CMK (cell line): Measurements from ENCODE around the gene CFAP52.
A peak's percentile ranks its signal among the peaks of the same experiment; 100 is the strongest.
"Not testable (repeated sequence)": the region's sequence is repeated elsewhere in the genome, so short reads cannot be mapped to it uniquely, and the experiment has no call there.

Experiments
- DNase-seq: peaks from one replicate; pipeline ENCODE4 v3.0.0-alpha.2; 2010; ENCODE audit warnings: low read depth

CFAP52 gene

DNA sequence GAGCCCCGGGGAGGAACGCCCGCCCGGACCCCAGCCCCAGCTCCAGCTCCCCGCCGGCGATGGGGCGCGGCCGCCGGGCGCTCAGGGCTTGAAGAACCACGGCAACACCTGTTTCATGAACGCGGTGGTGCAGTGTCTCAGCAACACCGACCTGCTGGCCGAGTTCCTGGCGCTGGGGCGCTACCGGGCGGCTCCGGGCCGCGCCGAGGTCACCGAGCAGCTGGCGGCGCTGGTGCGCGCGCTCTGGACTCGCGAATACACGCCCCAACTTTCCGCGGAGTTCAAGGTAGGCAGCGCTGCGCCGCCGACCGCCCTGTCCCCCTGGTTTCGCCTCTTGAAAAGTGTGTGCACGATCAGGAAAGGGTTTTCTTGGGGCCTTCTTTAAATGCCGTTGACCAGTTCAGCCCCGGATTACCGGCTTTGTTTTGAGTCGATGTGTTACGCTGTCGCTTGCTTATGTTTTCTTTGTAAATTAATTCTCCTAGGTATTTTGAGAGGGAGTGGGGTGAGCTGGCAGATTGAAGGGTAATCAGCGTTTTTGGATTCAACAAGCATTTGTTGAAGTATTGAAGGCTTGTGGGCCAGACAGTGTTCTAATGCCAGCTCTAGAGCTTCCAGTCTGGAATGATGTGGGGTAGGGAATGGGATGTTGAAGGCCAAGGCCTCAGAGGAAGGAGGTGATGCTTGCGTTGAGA lies 69.6 kb downstream of the CFAP52 start:
- peak; percentile 21 for DNase-seq

DNA sequence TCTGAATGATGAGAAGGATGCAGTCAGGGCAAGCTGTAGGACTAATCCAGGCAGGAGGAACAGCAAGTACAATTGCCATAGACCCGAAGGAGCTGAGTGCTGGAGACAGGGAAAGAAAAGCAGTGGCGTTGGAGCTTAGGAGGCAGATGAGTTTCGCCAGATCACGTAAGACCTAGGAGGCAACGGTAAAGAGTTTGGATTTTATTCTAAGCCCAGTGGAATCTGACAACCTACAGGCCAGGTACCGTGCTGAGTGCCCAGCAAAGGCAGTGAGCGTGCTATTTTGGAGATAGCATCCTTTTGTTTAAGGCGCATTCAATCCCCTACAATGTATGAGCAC lies 70.1 kb downstream of the CFAP52 start:
- DNase-seq: no peak

DNA sequence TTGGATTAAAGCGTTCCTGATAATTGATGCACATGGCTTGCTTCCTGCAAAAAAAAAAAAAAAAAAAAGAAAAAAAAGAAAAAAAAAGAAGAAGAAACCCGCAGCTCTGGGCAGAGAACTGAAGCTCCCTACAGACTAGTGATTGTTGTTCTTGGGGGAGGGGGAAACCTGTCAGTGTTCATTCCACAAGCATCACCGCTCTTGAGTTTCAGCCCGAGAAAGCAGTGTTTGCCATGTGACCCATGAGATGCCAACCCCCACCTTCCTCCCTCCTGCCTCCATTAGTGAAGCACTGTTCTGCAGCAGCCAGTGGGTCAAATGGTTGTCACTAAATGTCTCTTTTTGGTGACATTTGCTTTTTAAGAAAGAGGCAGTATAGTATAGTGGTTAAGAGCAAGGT lies 70.6 kb downstream of the CFAP52 start:
- DNase-seq: no peak

DNA sequence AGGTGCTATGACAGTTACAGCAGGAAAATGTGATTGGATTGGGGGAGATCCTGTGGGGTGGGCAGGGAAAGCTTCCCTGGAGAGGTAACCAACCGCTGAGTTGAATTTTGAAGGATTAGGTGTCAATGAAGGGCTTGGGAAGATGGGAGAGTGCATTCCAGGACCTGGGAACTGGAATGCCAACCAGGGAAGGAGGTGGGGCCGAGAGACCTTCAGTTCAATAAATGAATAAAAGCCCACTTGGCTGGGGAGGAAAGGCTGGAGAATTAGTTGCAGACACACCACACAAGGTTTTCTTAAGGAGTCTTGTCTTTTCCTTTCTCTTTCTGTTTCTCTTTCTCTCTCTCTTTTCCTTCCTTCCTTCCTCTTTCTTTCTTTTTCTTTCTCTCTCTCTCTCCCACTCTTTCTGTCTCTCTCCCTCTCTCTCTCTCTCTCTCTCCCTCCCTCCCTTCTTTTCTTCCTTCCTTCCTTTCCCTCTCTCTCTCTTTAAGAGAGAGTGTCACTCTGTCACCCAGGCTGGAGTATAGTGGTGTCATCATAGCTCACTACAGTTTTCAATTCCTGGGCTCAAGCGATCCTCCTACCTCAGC lies 72.2 kb downstream of the CFAP52 start:
- DNase-seq: no peak

DNA sequence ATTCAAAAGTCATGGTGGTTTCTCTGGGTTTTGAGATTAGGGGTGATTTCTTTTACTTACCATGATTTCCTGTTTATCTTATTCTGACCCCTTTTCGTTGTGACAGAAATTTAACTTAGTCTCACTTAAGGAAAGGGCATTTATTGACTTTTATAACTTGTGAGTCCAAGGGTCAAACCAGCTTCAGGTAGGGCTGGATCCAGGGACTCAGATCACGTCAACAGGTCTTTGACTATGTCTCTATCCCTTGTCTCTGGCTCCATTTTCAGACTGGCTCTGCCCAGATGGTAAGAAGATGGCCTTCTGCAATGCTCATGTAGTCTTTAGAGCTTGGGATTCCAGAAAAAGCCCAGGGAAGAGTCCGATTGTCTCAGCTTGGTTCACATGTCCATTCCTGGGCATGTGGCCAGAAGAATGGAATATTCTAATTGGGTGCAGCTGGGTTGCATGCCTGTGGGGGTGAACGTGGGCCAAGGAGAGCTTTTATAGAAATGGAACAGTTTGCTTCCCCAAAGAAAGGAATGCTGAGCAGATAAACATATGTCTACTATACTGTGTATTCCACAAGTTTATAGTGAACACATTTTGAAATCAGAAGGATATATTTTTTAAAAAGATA lies 82.3 kb downstream of the CFAP52 start:
- DNase-seq: no peak

DNA sequence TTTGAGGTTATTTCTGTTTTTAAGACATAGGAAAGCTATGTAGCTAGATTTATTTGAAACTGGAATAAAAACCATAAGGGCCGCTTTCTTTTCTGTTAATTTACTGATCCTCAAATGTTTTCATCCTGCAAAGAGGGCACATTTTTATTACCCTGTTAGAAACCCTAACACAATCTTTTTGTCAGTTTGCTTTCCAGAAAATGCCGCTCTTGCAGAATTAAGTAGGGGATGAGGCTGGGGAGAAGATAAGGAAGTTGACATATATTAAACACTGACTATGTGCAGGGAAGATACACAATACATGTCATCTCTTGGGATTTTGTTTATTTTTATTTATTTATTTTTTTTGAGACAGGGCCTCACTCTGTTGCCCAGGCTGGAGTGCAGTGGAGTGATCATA lies 84.6 kb downstream of the CFAP52 start:
- DNase-seq: no peak

DNA sequence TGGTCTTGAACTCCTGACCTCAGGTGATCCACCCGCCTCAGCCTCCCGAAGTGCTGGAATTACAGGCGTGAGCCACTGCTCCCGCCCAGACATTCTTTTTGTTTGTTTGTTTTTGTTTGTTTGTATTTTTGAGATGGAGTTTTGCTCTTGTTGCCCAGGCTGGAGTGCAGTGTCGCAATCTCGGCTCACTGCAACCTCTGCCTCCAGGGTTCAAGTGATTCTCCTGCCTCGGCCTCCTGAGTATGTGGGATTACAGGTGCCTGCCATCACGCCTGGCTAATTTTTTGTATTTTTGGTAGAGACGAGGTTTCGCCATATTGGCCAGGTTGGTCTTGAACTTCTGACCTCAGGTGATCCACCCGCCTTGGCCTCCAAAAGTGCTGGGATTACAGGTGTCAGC lies 87.1 kb downstream of the CFAP52 start:
- not testable (repeated sequence) for DNase-seq

DNA sequence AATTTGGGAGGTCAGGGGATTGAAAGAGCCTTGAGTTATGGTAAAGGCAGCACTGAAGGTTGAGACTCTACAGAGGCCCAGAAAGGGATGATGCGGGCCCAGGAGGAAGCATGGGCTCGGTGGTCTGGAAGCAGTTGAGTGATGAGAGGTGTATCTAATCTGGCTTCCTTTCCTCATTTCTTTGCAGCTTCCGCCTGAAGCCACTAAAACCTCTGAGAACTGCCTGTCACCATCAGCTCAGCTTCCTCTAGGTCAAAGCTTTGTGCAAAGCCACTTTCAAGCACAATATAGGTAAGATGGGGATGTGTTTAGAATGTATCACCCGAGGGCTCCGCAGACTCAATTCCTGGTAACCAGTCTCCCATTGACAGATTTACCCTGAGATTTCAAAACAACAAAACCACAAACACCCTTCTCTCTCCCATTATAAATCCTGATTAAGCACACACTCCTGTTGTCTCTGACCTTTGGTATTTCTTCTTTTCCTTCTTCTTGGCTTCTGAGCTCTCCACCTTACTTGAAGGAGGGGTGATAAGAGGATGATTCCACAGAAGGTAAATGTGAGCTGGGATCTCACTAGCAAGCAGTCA lies 90.1 kb downstream of the CFAP52 start:
- DNase-seq: no peak

DNA sequence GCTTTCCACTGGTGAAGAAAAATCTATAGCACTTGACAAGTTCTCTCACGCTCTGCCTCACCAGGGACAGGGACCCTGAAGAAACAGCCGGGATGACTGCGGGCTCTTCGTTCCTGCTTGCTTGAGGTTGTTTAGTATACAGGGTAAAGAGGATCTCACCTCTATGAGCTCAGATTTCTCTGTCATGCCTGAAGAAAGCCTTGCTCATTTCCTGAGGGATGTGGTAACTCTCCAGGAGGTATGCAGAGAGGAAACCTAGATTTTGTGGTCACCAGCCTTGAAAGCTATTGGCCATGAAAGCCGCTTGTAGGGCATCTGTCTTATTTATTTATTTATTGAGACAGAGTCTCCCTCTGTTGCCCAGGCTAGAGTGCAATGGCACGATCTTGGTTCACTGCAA lies 92.1 kb downstream of the CFAP52 start:
- DNase-seq: no peak

DNA sequence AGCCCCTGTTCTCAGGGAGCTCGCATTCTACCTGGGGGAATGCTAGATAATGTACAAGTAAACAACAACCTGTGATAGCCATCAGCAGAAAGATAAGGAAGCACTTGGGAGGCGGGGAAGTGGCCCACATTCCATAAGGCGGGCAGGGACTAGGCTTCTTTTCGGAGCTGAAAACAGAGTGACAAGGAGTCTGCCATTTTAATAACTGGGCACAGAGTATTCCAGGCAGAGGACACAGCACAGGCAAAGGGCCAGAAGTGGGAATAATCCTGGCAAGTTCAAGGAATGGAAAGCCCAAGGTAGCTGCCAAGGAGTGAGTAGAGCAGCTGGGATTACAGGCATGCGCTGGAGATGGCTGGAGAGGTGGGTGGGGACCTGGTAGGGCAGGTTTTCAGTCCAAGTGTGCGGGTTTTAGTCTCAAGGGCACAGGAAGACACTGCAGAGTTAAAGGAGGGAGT lies 93.1 kb downstream of the CFAP52 start:
- DNase-seq: no peak

DNA sequence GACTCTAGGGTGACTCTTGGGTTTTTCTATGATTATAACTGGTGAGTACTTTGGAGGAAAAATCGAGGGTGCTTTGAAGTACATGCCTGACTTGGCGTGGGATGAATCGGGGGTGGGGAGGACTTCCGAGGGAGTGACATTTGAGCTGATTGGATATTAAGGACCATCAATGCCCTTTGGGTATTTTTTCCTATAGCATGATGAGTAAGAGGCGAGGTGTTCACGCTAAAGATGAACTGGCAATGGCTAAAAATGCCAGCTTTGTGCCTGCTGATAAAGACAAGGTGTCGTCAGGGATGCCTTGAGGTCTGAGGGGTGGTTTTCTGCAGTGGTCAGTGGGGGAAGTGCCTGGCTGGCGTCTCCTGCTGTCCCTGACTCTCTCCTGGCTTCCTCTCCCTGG lies 94.2 kb downstream of the CFAP52 start:
- DNase-seq: no peak

DNA sequence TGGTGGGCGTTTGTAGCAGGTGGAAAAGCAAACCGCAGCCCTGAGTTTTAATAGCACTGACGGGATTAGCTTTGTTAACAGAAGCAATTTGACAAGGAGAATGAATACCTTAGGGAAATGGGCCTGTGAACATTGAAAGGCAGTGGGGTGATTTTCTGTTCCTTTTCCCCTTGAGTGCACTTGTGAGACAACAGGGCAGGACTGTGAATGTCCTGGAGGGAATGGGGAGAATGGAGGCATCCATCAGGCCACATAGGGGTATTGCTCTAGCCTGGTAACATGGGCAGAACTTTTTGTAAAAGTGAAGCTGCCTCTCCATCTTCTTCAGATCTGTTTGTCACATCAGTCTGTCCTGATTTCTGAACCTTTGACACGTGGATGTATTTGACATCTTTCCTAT lies 95.1 kb downstream of the CFAP52 start:
- DNase-seq: no peak

DNA sequence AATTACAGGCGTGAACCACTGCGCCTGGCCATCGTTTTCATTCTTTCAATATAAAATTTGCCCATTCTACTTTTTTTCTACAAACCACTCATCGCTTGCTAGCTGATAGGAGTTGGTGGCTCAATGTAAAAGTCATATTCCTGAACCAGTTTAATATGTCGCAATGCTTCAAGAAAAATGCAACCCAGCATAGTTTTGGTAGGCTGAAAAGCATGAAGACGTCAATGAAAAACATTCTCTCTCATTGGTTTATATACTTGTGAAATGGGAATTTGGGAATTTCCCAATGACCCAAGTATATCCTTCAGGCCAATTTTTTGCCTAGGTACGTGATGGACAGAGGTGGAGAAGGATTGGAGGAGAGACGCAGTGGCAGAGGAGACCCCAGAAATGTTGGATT lies 95.8 kb downstream of the CFAP52 start:
- no peak for DNase-seq

DNA sequence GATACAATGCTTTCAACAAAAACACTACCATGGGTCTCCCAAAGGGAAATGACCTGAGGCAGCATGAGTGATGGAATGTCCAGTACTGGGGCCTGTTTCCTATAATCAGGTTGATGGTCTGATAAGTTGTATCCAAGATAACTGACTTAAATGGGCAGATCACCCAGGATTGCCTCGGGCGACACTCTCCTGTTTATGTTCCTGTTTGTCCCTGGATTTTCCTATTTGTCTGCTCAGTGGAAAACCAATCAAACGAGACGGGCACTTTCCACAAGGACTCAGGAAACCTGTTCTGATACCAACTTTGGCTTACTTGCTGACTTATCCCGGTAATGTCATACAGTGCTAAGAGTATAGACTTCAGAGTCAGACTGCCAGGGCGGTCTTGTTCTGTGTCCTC lies 96.2 kb downstream of the CFAP52 start:
- DNase-seq: no peak

DNA sequence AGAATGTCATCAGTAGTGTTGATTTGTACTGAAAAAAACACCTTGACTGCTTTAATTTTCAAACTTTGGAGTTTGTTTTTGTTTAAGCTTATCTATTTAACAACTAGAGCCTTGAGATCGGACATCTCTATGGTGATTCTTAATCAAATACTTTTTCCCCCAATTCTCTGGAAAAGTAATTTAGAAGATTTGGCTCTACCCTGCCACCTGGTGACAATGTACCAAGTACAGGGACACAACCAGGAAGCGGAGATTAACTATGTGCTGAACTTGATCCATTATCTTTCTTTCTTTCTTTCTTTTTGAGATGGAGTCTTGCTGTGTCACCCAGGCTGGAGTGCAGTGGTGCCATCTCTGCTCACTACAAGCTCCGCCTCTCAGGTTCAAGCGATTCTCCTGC lies 99.6 kb downstream of the CFAP52 start:
- no peak for DNase-seq

DNA sequence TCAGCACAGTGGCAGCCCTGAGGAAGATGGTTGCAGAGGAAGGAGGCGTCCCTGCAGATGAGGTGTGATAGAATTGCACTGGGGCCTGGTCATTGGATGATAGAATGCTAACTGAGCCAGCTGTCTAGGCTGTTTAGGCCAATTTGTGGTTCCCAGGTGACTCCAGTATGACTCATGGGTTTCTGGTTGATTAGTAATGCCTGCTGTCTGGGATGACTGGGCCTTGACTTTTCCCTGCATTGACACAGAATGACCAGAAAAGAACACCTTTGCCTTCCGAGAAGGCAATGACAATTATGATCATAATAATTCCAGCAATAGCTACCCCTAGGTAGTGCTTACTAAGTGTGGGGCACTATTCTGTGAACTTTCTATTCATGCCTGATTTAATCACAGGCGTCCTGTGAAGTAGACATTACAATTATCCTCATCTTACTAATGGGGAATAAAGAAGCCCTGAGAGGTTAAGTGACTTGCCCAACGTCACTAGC lies 100.4 kb downstream of the CFAP52 start:
- DNase-seq: no peak

DNA sequence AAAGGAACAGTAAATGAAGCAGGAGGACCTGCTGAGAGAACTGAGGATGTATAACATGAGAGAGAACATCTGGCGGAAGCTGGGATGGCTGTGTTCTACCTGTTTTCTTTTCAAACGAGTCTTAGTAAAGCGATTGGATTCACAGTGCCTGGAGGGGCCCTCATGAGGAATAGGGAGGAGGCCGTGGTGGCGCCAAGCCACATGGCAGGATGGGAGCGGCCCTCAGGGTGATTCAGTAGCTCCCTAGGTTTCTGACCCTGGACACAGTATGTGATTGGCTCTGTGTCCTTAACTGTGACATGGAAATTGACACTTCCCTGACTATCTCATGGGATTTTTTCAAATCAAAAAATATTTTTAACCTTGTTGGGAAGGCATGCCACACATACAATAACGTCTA lies 101.0 kb downstream of the CFAP52 start:
- DNase-seq: no peak

DNA sequence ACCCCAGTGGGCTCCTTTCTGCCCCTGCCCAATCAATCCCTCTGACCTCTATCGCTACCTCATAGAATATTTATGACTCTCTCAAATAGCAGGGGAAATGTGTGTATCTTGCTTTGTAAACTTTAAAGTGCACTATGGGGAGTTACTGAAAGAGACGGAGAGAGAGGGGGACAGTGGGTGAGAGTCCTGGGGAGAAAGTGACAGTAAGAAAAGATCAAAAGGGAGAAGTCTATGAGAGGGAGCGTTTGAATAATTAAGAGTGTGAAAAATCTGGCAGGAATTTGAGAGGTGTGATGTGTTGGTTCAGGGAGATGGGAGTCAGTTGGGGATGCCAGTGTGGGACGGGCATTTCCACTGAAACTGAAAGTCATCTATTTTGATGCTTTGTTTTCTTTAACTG lies 101.5 kb downstream of the CFAP52 start:
- DNase-seq: no peak

DNA sequence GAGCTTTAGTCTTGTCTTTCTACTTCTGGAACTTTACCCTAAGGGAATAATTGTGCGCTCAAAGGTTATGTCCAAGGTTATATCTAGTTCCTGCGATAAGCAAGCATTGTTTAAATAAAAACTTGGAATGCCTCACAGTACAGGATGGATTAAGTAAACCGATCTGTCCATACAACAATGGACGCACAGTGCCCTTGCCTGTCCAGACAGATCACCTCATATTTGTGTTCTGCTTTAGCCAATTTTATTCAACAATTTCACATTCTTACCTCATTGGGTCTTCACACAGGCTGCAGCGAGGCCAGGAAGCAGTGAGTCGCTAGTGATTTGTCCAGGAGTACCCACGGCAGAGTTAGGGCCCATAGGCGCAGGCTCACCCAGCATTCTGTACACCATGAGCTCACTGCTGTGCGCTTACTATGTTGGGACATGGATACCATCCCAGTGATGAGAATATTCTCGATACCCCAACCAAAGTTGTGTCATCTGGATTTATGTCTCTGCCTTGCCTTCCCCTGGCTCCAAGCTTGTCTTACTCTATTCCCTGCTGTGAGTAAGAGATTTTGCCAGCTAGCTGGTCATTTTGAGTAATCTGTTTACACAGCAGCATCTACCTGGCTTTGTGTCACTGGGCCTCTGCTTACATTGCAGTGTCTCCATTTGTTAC lies 108.6 kb downstream of the CFAP52 start:
- no peak for DNase-seq
